DOHH2 (cell line): Measurements from ENCODE around the gene KLHL42.
A peak's percentile ranks its signal among the peaks of the same experiment; 100 is the strongest.

Experiments used
- H3F3A ChIP-seq: fragments of 200-600 bp; sonication (generic), shearing (Covaris generic); 2 replicates; pipeline ENCODE4 v1.6.0; 2016; ENCODE audit warnings: antibody characterized with exemption, mild to moderate bottlenecking; ENCODE audit not compliant: control insufficient read depth, insufficient read depth
- H3K27ac ChIP-seq: fragments of 200-600 bp; sonication (generic); 2 replicates; pipeline ENCODE4 v1.5.1; 2014; ENCODE audit warnings: low read depth, mild to moderate bottlenecking, low read length, moderate library complexity
- H3K27me3 ChIP-seq: fragments of 200-600 bp; sonication (generic); 2 replicates; pipeline ENCODE4 v1.6.1; 2014; ENCODE audit warnings: mild to moderate bottlenecking, low read length, mixed read lengths; ENCODE audit not compliant: control insufficient read depth
- H3K36me3 ChIP-seq: fragments of 200-600 bp; sonication (generic); 2 replicates; pipeline ENCODE4 v1.6.1; 2014; ENCODE audit warnings: mild to moderate bottlenecking, low read length, moderate library complexity, mixed read lengths; ENCODE audit not compliant: control insufficient read depth
- H3K4me1 ChIP-seq: fragments of 200-600 bp; sonication (generic); 2 replicates; pipeline ENCODE4 v1.6.1; 2014; ENCODE audit warnings: mild to moderate bottlenecking, low read length, mixed read lengths; ENCODE audit not compliant: control insufficient read depth
- H3K4me2 ChIP-seq: fragments of 200-600 bp; sonication (generic); 2 replicates; pipeline ENCODE4 v1.6.0; 2014; ENCODE audit warnings: mild to moderate bottlenecking, low read length, moderate library complexity
- H3K4me3 ChIP-seq: fragments of 200-600 bp; sonication (generic); 2 replicates; pipeline ENCODE4 v1.5.1; 2014; ENCODE audit warnings: mild to moderate bottlenecking, low read length, mixed read lengths
- H3K79me2 ChIP-seq: fragments of 200-600 bp; sonication (generic); 2 replicates; pipeline ENCODE4 v1.6.1; 2014; ENCODE audit warnings: mild to moderate bottlenecking, low read length, mixed read lengths; ENCODE audit not compliant: control insufficient read depth
- H3K9me2 ChIP-seq: fragments of 200-600 bp; sonication (generic); replicated peaks from 2 replicates; pipeline ENCODE4 v1.6.1; 2014; ENCODE audit warnings: mild to moderate bottlenecking, low read length, mixed read lengths; ENCODE audit not compliant: control insufficient read depth
- H3K9me3 ChIP-seq: fragments of 200-600 bp; sonication (generic); 2 replicates; pipeline ENCODE4 v1.6.1; 2014; ENCODE audit warnings: antibody characterized with exemption, low read length, mixed read lengths; ENCODE audit not compliant: control insufficient read depth, insufficient read depth
- H4K20me1 ChIP-seq: fragments of 200-600 bp; sonication (generic); 2 replicates; pipeline ENCODE4 v1.6.0; 2014; ENCODE audit warnings: low read depth, mild to moderate bottlenecking, antibody characterized with exemption, low read length, moderate library complexity; ENCODE audit not compliant: control insufficient read depth, insufficient read depth
- EZH2phosphoT487 ChIP-seq: fragments of 200-600 bp; sonication (generic); IDR thresholded peaks from 2 replicates; pipeline ENCODE4 v1.6.1; 2017; ENCODE audit warnings: borderline replicate concordance, mild to moderate bottlenecking, antibody characterized with exemption, low read length, moderate library complexity, mixed read lengths
- TF ChIP-seq, protein P1 (sequence below): fragments of 200-600 bp; sonication (generic); IDR thresholded peaks from one replicate; pipeline ENCODE4 v1.5.1; 2014; ENCODE audit warnings: antibody characterized with exemption, mild to moderate bottlenecking, low read depth, low read length; ENCODE audit not compliant: poor library complexity, severe bottlenecking

The KLHL42 gene

DNA sequence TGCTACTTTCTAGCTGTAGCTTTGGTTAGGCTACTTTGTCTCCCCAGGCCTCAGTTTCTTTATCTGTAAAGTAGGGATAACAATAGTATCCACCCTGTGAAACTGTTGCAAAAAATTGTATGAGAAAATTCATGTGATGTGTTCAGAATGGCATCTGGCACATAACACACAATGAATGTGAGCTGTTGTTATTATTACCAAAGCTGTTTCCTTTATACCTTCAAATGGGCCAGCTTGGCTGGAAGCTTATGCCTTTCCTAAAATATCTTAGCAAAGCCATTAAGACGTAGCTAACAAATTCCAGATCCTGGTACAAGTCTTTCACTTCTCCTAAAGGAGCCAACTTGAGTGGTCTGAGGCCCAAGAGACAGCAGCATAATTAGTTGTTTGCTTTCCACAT is 25.2 kb downstream of the KLHL42 start:
- no peaks in the 10 kb centered on the region for H3K9me3 ChIP-seq
- H3K27ac ChIP-seq, result no peak overlapping the region
- no peak overlapping the region for H3K4me3 ChIP-seq
- TF ChIP-seq, protein P1, sequence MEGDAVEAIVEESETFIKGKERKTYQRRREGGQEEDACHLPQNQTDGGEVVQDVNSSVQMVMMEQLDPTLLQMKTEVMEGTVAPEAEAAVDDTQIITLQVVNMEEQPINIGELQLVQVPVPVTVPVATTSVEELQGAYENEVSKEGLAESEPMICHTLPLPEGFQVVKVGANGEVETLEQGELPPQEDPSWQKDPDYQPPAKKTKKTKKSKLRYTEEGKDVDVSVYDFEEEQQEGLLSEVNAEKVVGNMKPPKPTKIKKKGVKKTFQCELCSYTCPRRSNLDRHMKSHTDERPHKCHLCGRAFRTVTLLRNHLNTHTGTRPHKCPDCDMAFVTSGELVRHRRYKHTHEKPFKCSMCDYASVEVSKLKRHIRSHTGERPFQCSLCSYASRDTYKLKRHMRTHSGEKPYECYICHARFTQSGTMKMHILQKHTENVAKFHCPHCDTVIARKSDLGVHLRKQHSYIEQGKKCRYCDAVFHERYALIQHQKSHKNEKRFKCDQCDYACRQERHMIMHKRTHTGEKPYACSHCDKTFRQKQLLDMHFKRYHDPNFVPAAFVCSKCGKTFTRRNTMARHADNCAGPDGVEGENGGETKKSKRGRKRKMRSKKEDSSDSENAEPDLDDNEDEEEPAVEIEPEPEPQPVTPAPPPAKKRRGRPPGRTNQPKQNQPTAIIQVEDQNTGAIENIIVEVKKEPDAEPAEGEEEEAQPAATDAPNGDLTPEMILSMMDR, result no peak
- TF ChIP-seq EZH2phosphoT487, result no peak
- no peaks in the 10 kb centered on the region for H3F3A ChIP-seq
- no peaks in the 10 kb centered on the region for H3K79me2 ChIP-seq
- no peaks in the 10 kb centered on the region for H3K27me3 ChIP-seq
- H3K36me3 ChIP-seq, result peaks cover 6% of the 10 kb centered on the region; the same call in 1 of the 2 replicates
- no peak overlapping the region for H3K4me2 ChIP-seq
- H4K20me1 ChIP-seq, result no peaks in the 10 kb centered on the region
- H3K9me2 ChIP-seq, result no peaks in the 10 kb centered on the region
- 0 out of 2 replicates have a peak, but pooled peaks cover 3% of the 10 kb centered on the region for H3K4me1 ChIP-seq

DNA sequence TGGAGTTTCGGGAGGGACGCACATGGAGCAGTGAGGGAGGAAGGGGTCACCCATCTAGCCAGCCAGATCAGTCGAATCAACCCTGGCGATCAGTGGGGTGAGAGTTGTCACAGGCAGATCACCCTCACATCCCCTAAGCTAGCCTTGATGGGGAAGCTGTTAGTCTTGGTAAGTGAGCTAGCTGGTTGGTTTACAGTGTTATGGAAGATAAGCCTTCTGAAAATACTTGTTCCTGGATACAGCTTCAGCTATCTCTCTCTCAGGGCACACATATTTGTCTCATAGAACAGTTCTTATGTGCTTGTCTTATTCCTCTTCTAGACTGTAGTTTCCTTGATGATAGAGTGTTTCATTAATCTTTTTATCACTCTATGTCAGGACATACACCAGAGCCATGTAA is 26.2 kb downstream of the KLHL42 start:
- TF ChIP-seq, protein P1, result no peak
- no peak for TF ChIP-seq EZH2phosphoT487
- 0 out of 2 replicates have a peak, but pooled peaks cover 1% of the 10 kb centered on the region for H3K36me3 ChIP-seq
- no peaks in the 10 kb centered on the region for H3K9me2 ChIP-seq
- H3F3A ChIP-seq, result no peaks in the 10 kb centered on the region
- H3K4me1 ChIP-seq, result 0 out of 2 replicates have a peak, but pooled peaks cover 3% of the 10 kb centered on the region
- H3K4me3 ChIP-seq, result no peak overlapping the region
- no peaks in the 10 kb centered on the region for H3K79me2 ChIP-seq
- H3K27me3 ChIP-seq, result no peaks in the 10 kb centered on the region; the same call in 1 of the 2 replicates
- H3K27ac ChIP-seq, result no peak overlapping the region
- no peak overlapping the region for H3K4me2 ChIP-seq
- no peaks in the 10 kb centered on the region for H3K9me3 ChIP-seq
- no peaks in the 10 kb centered on the region for H4K20me1 ChIP-seq

DNA sequence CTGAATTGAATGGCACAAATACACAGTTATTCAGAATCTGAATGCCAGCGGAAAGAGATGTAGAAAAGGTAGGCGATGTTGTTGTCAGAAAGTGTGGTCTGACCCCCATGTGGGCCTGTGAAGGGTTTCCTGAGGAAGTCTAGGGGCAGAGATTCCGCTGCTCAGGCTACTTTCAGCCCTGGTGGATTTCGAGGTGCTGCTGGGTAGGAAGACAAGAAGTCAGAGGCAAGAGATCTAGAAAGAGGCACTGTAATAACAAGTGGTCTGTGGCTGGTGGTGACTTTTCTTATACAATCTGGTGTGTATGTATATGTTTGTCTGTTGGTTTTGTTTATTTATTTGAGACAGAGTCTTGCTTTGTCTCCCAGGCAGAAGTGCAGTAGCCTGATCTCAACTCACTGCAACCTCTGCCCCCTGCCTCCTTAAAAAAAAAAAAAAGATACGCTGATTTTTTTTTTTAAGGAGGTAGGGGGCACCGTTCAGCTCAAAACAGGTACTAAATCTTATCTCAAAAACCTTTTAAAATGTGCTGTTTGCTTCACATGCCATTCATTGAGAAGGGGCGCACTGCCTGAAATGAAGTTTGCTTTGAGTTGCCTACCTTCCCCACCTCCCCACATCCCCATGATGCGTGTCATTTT is 27.1 kb downstream of the KLHL42 start:
- H3K36me3 ChIP-seq, result no peaks in the 10 kb centered on the region
- no peaks in the 10 kb centered on the region for H3F3A ChIP-seq
- no peak overlapping the region for H3K4me3 ChIP-seq
- TF ChIP-seq, protein P1, result peak; percentile 50
- TF ChIP-seq EZH2phosphoT487, result no peak
- H3K9me3 ChIP-seq, result no peaks in the 10 kb centered on the region
- no peaks in the 10 kb centered on the region for H4K20me1 ChIP-seq
- H3K27ac ChIP-seq, result no peak overlapping the region
- no peaks in the 10 kb centered on the region for H3K79me2 ChIP-seq
- no peak overlapping the region for H3K4me2 ChIP-seq
- 0 out of 2 replicates have a peak, but pooled peaks cover 3% of the 10 kb centered on the region for H3K4me1 ChIP-seq
- H3K9me2 ChIP-seq, result no peaks in the 10 kb centered on the region
- no peaks in the 10 kb centered on the region; the same call in 1 of the 2 replicates for H3K27me3 ChIP-seq
